Ovary (tissue), 3 donors: ENCODE data around the gene LTC4S.

Source experiments
- CTCF ChIP-seq, 3 donors: fragments of 450-650 bp in 2 of 3; fragments of 200-600 bp in 1 of 3; IDR thresholded peaks; one replicate each; pipeline versions ENCODE4 v1.5.1 to v1.8.0; 2016 to 2022; ENCODE audit warnings: antibody characterized with exemption in 3 of 3, mild to moderate bottlenecking in 1 of 3
- EP300 ChIP-seq: sonication (generic); formaldehyde crosslinking; IDR thresholded peaks from one replicate; pipeline ENCODE4 v1.6.1; 2017; ENCODE audit warnings: antibody characterized with exemption
- donor health status: DM: no; HTN: no; CAD: no.

GRCh38 chr5:179814090-179814489, 20.3 kb downstream of the LTC4S start:
- TF ChIP-seq CTCF (IDR thresholded peaks at IDR 0.05) (no peak), EP300 (no peak)
